Measurements from ENCODE around the gene LPCAT3.

Gene LPCAT3

GRCh38 chr12:7004840-7005239 lies 13.4 kb downstream of the LPCAT3 start:
- DNase-seq, result no peak
- intact Hi-C loops (cut with DNase I; ENCODE audit: low total_unique reads), result no loop called here
- Histone ChIP-seq H3K27me3 (no peaks in the 10 kb centered on the region), H3K4me1 (no peaks in the 10 kb centered on the region), H3K9me3 (no peaks in the 10 kb centered on the region), H3K27ac (no peak overlapping the region), H3K36me3 (peaks cover 0 to 25% (median 4%) of the 10 kb centered on the region in 3 donors), H3K4me3 (no peak overlapping the region)
- no peak for TF ChIP-seq CTCF (IDR thresholded peaks at IDR 0.05)

GRCh38 chr12:7004287-7004803 lies 13.9 kb downstream of the LPCAT3 start:
- no peak overlapping the region for H3K27ac ChIP-seq
- H3K27me3 ChIP-seq, result no peaks in the 10 kb centered on the region
- no peaks in the 10 kb centered on the region for H3K4me1 ChIP-seq
- TF ChIP-seq CTCF (IDR thresholded peaks at IDR 0.05), result no peak
- peaks cover 0 to 21% (median 4%) of the 10 kb centered on the region in 3 donors for H3K36me3 ChIP-seq
- DNase-seq, result no peak
- H3K4me3 ChIP-seq, result no peak overlapping the region
- intact Hi-C loops (cut with DNase I; ENCODE audit: low total_unique reads), result no loop called here
- no peaks in the 10 kb centered on the region for H3K9me3 ChIP-seq

- intact Hi-C loops (cut with DNase I; ENCODE audit: low total_unique reads), result no loop called here
- Histone ChIP-seq H3K27me3 (no peaks in the 10 kb centered on the region), H3K36me3 (peaks cover 7 to 35% (median 20%) of the 10 kb centered on the region in 3 donors), H3K9me3 (no peaks in the 10 kb centered on the region), H3K4me1 (no peaks in the 10 kb centered on the region), H3K4me3 (no peak overlapping the region), H3K27ac (no peak overlapping the region)
- DNase-seq, result no peak
- no peak for TF ChIP-seq CTCF (IDR thresholded peaks at IDR 0.05)
Observed at GRCh38 chr12:7001921-7002591, 16.2 kb downstream of the LPCAT3 start.

- no peak for TF ChIP-seq CTCF (IDR thresholded peaks at IDR 0.05)
- DNase-seq, result no peak
- Histone ChIP-seq H3K27me3 (no peaks in the 10 kb centered on the region), H3K36me3 (peaks cover 7 to 45% (median 25%) of the 10 kb centered on the region in 3 donors), H3K4me1 (no peaks in the 10 kb centered on the region), H3K9me3 (no peaks in the 10 kb centered on the region), H3K4me3 (no peak overlapping the region), H3K27ac (no peak overlapping the region)
- intact Hi-C loops (cut with DNase I; ENCODE audit: low total_unique reads), result no loop called here
Observed at GRCh38 chr12:6998715-6999451, 19.4 kb downstream of the LPCAT3 start.

GRCh38 chr12:6996040-6996441 lies 22.2 kb downstream of the LPCAT3 start:
- Histone ChIP-seq H3K27ac (no peak overlapping the region), H3K9me3 (no peaks in the 10 kb centered on the region), H3K36me3 (peaks cover 7 to 35% (median 21%) of the 10 kb centered on the region in 3 donors), H3K27me3 (no peaks in the 10 kb centered on the region), H3K4me3 (no peak overlapping the region), H3K4me1 (no peaks in the 10 kb centered on the region)
- DNase-seq, result no peak
- no peak for TF ChIP-seq CTCF (IDR thresholded peaks at IDR 0.05)
- intact Hi-C loops (cut with DNase I; ENCODE audit: low total_unique reads), result no loop called here

Measured in tibial artery (tissue), 4 donors.